AG04449 (cell line): ENCODE results near the gene NT5C2.

ENCODE experiments used
- CTCF ChIA-PET: fragments of 350-600 bp; formaldehyde crosslinking; extraction: SDS; loops from one replicate; lab custom pipeline; 2021; ENCODE audit warnings: antibody characterized with exemption; lab: Yijun Ruan, JAX
- POLR2A ChIA-PET: fragments of 400-600, 350-600 bp; formaldehyde crosslinking; extraction: SDS; loops from one replicate; lab custom pipeline; 2020; ENCODE audit warnings: antibody characterized with exemption, inconsistent platforms; lab: Yijun Ruan, JAX
- DNase-seq: peaks from one replicate; pipeline ENCODE4 v3.0.0-alpha.2; 2010; ENCODE audit warnings: low read depth, low spot score
- H3K4me3 ChIP-seq: 2 replicates; pipeline ENCODE4 v1.5.1; 2011; ENCODE audit warnings: low read depth, mild to moderate bottlenecking, control low read depth, low read length
- TF ChIP-seq, protein P1 (sequence below): IDR thresholded peaks from one replicate; pipeline ENCODE4 v1.5.1; 2011; ENCODE audit warnings: mild to moderate bottlenecking, moderate library complexity, low read length, control low read depth, inconsistent platforms; ENCODE audit not compliant: insufficient read depth; ENCODE audit errors: missing control alignments

Gene NT5C2

GRCh38 chr10:103120977-103121735 lies 71.9 kb downstream of the NT5C2 start:
- ChIA-PET POLR2A (no interaction called here), CTCF (interaction anchor here (1.5 kb wide), 1 partner anchor 124 kb away, joined by 3 read pairs; no protein-coding TSS in a partner anchor)
- DNase-seq: no peak
- H3K4me3 ChIP-seq: no peak overlapping the region
- TF ChIP-seq, protein P1, sequence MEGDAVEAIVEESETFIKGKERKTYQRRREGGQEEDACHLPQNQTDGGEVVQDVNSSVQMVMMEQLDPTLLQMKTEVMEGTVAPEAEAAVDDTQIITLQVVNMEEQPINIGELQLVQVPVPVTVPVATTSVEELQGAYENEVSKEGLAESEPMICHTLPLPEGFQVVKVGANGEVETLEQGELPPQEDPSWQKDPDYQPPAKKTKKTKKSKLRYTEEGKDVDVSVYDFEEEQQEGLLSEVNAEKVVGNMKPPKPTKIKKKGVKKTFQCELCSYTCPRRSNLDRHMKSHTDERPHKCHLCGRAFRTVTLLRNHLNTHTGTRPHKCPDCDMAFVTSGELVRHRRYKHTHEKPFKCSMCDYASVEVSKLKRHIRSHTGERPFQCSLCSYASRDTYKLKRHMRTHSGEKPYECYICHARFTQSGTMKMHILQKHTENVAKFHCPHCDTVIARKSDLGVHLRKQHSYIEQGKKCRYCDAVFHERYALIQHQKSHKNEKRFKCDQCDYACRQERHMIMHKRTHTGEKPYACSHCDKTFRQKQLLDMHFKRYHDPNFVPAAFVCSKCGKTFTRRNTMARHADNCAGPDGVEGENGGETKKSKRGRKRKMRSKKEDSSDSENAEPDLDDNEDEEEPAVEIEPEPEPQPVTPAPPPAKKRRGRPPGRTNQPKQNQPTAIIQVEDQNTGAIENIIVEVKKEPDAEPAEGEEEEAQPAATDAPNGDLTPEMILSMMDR: no peak

DNA sequence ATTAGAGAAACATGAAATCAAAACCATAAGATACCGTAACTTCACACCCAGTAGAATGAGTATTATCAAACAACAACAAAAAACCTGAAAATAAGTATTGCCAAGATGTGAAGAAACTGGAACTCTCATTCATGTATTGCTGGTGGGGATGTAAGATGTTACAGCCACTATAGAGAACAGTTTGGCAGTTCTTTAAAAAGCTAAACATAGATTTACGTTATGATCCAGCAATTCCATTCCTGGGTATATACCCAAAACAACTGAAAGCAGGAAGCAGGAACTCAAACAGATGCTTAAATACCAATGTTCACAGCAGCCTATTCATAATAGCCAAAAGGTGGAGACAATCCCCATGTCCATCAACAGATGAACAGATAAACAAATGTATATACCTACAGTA lies 72.5 kb downstream of the NT5C2 start:
- ChIA-PET POLR2A (no interaction called here), CTCF (interaction anchor here (1.5 kb wide), 1 partner anchor 124 kb away, joined by 3 read pairs; no protein-coding TSS in a partner anchor)
- DNase-seq: no peak
- TF ChIP-seq, protein P1: no peak
- H3K4me3 ChIP-seq: no peak overlapping the region

DNA sequence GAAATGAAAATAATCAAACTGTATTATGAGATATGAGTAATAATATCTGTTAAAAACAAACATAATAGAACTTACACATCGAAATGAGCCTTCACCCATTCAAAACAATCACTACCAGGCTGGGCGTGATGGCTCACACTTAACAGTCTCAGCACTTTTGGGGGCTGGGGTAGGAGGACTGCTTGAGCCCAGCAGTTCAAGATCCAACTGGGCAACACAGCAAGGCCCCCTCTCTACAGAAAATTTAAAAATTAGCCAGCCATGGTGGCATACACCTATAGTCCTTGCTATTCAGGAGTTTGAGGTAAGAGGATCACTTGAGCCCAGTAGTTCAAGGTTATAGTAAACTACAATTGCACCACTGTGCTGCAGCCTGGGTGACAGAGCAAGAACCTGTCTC lies 75.8 kb downstream of the NT5C2 start:
- CTCF ChIA-PET: no interaction called here
- POLR2A ChIA-PET: no interaction called here
- DNase-seq: no peak
- H3K4me3 ChIP-seq: no peak overlapping the region
- TF ChIP-seq, protein P1: no peak

- ChIA-PET POLR2A (no interaction called here), CTCF (interaction anchor here (1.5 to 2.5 kb wide), 2 partner anchors 124 to 130 kb away, joined by 6 to 8 read pairs; no protein-coding TSS in a partner anchor)
- TF ChIP-seq, protein P1: no peak
- no peak for DNase-seq
- no peak overlapping the region for H3K4me3 ChIP-seq
Measured at GRCh38 chr10:103114876-103115275, 78.2 kb downstream of the NT5C2 start.

- no peak for DNase-seq
- no peak overlapping the region for H3K4me3 ChIP-seq
- TF ChIP-seq, protein P1: no peak
- CTCF ChIA-PET: interaction anchor here (1.9 to 4.0 kb wide), 3 partner anchors 43 to 132 kb away, joined by 4 to 22 read pairs (median 8); no protein-coding TSS in a partner anchor
- POLR2A ChIA-PET: no interaction called here
Measured at GRCh38 chr10:103111918-103112877, 80.9 kb downstream of the NT5C2 start.
